HEK293 (cell line): ENCODE data around the gene HTR7.

Source experiments
- KLF16 ChIP-seq: fragments of 450-650 bp; formaldehyde crosslinking; IDR thresholded peaks from 2 replicates; pipeline ENCODE4 v1.5.1; 2017; ENCODE audit warnings: missing biosample characterization, missing genetic modification characterization
- ZNF664 ChIP-seq: fragments of 450-650 bp; formaldehyde crosslinking; IDR thresholded peaks from 2 replicates; pipeline ENCODE4 v1.5.1; 2016; ENCODE audit warnings: missing biosample characterization, missing genetic modification characterization

- no peak for TF ChIP-seq KLF16
- no peak for TF ChIP-seq ZNF664 (tag by site-specific recombination)
Observed at GRCh38 chr10:90885176-90885575, 27.3 kb upstream of the HTR7 start.
